CD8-positive, alpha-beta memory T cell (primary cell): Measurements from ENCODE around the gene SLC12A7. TPM values are rescaled to one million over a fixed set of nuclear protein-coding genes. Genes with fewer than 3 reads are reported as not detected.

Source experiments
- polyA plus RNA-seq: library from polyadenylated mRNA; unstranded; fragments of 300-500 nt; fragmentation: Illumina TruSeq; gene quantifications from one replicate; pipeline ENCODE4 v1.2.3, GENCODE V29; 2021
- total RNA-seq, 2 experiments: library from RNA; stranded (reverse); gene quantifications; one replicate each; pipeline ENCODE4 v1.2.3, GENCODE V29; 2021

The SLC12A7 gene
- total and polyA plus RNA-seq, 3 experiments from 2014 or later: 4.9 to 20.0 (median 6.6) TPM

Other genes starting within 250 kb of the SLC12A7 start
- 10 to 100 TPM; 52.6 to 53.8 TPM for gene BRD9, start 219.3 kb downstream of the SLC12A7 start, total RNA-seq
- 18.9 TPM for gene BRD9, start 219.3 kb downstream of the SLC12A7 start, polyA plus RNA-seq
- gene TRIP13, start 219.2 kb downstream of the SLC12A7 start, total RNA-seq: 10 to 100 TPM; 37.5 to 40.7 TPM
- 0.12 TPM for gene TRIP13, start 219.2 kb downstream of the SLC12A7 start, polyA plus RNA-seq
- gene NKD2, start 103.3 kb downstream of the SLC12A7 start, total RNA-seq: under 1 TPM; 0.20 to 0.48 TPM
- not detected for gene NKD2, start 103.3 kb downstream of the SLC12A7 start, polyA plus RNA-seq
- not detected for gene SLC6A19, start 89.5 kb upstream of the SLC12A7 start, total RNA-seq
- not detected for gene SLC6A19, start 89.5 kb upstream of the SLC12A7 start, polyA plus RNA-seq
- gene SLC6A18, start 113.3 kb upstream of the SLC12A7 start, total RNA-seq: not detected
- gene SLC6A18, start 113.3 kb upstream of the SLC12A7 start, polyA plus RNA-seq: not detected
- 1 to 10 TPM; 2.0 to 2.5 TPM for gene TERT, start 183.0 kb upstream of the SLC12A7 start, total RNA-seq
- gene TERT, start 183.0 kb upstream of the SLC12A7 start, polyA plus RNA-seq: not detected
- gene CLPTM1L, start 233.0 kb upstream of the SLC12A7 start, total RNA-seq: 100 to 1,000 TPM; 109 to 110 TPM
- 68.1 TPM for gene CLPTM1L, start 233.0 kb upstream of the SLC12A7 start, polyA plus RNA-seq